HS-27A (cell line): Measurements from ENCODE around the gene RAB40C.

Experiments used
- DNase-seq: peaks from one replicate; pipeline ENCODE4 v3.0.0-alpha.2; 2012; ENCODE audit warnings: low read depth, missing footprints

RAB40C gene

DNA sequence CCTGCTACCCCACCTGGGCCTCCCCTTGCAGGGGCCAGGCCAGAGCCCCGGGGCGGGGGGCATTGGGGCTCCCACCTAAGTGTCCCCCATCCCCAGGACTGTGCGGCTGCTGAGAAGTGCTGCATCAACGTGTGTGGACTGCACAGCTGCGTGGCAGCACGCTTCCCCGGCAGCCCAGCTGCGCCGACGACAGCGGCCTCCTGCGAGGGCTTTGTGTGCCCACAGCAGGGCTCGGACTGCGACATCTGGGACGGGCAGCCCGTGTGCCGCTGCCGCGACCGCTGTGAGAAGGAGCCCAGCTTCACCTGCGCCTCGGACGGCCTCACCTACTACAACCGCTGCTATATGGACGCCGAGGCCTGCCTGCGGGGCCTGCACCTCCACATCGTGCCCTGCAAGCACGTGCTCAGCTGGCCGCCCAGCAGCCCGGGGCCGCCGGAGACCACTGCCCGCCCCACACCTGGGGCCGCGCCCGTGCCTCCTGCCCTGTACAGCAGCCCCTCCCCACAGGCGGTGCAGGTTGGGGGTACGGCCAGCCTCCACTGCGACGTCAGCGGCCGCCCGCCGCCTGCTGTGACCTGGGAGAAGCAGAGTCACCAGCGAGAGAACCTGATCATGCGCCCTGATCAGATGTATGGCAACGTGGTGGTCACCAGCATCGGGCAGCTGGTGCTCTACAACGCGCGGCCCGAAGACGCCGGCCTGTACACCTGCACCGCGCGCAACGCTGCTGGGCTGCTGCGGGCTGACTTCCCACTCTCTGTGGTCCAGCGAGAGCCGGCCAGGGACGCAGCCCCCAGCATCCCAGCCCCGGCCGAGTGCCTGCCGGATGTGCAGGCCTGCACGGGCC lies 42.8 kb downstream of the RAB40C start:
- DNase-seq: no peak

DNA sequence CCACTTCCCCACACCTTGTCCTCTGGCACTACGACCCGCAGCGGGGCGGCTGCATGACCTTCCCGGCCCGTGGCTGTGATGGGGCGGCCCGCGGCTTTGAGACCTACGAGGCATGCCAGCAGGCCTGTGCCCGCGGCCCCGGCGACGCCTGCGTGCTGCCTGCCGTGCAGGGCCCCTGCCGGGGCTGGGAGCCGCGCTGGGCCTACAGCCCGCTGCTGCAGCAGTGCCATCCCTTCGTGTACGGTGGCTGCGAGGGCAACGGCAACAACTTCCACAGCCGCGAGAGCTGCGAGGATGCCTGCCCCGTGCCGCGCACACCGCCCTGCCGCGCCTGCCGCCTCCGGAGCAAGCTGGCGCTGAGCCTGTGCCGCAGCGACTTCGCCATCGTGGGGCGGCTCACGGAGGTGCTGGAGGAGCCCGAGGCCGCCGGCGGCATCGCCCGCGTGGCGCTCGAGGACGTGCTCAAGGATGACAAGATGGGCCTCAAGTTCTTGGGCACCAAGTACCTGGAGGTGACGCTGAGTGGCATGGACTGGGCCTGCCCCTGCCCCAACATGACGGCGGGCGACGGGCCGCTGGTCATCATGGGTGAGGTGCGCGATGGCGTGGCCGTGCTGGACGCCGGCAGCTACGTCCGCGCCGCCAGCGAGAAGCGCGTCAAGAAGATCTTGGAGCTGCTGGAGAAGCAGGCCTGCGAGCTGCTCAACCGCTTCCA lies 43.6 kb downstream of the RAB40C start:
- DNase-seq: no peak

DNA sequence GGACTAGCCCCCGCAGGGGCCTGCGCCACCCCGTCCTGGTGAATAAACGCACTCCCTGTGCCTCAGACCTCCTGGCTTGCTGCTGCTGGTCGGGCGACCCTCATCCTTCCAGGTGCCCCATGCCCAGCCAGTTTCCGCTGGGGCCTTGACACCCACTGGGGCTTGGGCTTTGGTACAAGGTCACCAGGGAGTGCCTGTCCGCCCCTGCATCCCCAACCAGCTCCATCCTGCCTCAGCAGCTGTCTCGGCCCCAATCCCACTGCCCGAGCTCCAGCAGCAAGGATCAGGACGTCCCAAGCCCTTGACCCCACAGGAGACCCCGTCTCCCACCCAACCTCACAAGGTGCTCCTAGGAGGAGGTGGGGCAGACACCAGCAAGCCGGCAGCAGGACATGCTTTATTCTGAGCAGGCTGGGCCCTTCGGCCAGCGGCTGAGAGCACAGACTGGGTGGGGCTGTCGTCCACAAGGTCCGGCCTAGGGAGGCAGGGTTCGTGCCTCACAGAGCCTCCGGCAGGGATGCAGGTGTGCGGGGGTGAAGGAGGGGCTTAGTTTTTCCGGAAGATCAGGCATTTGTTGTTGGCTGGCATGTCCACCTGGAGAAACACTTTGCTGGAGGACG lies 44.3 kb downstream of the RAB40C start:
- DNase-seq: no peak

DNA sequence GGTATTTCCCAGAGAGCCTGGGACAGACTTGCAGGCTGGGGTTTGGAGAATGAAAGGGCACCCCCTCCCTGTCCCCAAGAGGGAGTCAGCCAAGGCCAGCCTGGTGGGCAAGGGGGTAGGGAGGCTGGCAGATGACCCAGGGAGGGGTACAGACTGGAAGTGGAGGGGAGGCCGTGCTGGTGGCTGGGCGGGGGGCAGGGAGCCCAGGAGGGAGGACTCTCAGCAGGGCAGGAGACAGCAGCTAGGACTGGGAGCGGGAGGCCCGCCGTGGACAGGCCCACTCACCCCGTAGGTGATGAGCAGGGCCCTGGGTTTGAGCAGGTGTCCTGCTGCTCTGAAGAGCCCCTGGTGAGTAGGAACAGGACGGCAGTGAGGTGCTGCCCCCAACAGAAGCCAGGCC lies 45.1 kb downstream of the RAB40C start:
- no peak for DNase-seq

DNA sequence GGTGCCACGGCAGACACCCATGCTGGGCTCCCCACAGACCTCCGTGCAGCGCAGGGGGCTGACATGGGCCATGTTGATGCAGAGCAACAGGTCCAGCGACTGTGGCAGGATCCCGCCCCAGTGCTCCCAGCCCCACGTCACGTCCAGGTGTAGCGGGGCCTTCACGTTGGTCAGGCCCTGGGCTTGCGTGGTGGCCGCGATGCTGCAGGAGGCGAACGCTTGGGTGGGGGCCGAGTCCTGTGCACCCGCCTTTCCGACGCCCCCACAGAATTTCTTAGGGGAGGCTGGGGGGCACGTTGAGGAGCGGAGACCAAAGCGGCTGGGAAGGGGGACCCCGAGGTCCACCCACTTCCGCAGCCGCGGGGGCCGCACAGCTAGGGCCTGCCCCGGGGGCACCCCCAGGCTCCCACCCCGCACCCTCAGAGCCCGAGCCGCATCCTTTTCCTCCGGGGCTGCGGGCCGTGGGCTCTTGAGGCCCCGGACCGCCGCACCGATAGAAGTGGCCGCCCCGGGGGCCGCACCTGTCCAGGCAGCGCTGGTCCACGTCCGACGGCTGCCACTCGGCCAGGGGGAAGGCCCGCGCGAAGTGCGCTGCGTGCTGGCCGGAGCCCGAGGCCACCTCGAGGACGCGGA lies 45.8 kb downstream of the RAB40C start:
- DNase-seq: no peak

DNA sequence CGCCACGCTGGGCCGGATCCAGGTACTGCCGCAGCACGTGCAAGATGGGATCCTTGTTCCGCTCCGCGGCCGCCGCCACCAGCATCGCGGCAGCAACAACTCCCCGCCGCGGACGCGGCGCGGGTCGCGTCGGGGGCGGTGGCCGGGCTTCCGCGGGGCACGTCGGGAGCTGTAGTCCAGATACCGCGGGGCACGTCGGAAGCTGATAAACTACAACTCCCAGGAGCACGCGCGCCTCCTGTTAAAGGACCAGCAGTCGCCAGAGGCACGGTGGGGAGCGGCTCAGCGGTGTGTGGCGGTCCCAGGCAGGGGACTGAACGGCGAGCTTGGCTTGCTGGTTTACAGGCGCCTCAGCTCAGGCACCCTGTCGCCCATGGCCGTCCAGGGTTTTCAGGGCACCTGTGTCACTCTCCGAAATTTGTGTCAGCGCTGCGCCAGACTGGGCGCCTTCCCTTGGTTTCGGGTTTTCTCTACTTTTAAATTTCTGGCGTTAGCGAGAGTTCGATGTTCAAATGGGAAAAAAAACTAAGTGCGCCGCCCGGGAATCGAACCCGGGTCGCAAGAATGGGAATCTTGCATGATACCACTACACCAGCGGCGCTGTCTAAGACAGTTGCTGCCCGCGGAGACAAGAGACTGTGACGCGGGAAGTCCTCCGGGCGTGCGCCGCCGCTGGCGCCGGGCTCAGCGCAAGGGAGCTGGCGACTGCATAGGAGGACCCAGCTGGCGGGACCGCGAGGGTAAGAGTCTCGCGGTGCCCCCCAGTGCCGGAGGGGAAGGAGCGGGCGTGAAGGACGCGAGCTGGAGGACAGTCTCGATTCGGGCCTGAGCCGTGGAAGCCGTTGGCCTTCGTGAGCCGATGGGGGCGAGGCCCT lies 46.6 kb downstream of the RAB40C start, which contains the start of gene METTL26:
Gene METTL26, minus strand, starts transcription at position 100 of the 875 bp plus-strand sequence. Its CDS starts 15 bp downstream, at position 85.
- DNase-seq: peak; percentile 80

DNA sequence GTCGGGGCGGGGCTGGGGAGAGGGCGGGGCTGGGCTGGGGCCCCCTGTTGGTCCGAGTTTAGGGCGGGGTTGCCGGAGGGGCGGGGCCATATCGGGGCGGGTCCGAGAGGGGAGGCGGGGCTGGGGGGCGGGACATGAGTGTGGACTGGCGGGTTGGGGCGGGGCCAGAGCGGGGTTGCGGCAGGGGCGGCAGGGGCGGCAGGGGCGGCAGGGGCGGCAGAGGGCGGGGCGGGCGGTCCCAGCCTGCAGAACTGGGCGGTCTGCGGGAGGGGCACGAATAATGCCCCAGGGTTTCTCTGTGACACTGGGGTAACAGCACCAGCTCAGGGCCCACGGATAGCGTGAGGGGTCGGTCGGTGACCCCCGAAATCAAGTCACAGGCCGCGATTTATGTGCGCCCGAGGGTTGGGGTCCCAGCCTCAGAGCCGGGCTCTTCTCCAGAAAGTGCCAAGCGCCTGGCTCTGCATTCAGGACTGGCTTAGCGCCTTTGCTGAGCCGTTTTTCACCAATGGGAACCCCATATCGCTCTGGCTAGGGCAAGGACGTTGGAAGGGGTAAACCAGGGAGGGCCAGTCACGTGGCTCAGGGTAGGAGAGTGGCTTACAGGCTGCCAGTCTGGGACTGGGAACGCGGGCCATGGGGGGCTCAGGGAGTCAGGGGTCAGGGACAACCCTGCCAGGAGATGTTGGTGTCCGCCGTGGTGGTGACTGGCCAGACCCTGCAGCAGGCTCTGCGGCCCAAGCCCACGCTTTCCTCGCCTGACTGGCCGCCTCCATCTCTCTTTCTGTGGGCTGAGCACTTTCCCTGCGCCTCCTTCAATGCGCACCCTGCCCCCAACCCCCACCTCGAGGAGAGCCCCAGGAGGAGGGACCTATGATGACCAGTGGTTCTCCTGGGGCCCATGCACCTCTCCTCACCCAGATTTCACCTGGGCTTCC lies 47.5 kb downstream of the RAB40C start:
- DNase-seq: no peak

DNA sequence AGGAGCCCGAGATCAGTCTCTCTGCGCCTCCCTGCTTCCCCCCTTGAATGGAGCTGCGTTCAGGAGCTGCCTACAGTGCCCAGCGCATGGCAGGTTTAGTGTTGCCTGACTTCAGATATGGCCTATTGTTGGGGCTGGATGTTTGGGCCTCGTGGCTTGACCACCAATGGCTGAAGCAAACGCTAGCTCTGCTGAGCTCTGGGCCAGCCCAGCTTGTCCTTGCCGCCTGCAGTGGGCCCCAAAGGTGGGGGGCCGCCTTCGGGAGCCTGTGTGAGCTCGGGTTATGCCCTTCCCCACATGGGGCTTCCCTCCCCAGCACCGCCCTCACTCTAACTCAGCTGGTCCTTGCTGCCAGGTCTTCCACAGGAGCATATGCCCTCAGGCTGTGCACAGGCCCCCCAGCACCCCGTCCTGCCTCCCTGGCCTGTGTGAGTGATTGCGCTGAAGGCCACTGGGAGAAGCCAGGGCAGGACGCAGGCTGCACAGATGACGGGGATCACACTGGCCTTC lies 48.2 kb downstream of the RAB40C start:
- no peak for DNase-seq

DNA sequence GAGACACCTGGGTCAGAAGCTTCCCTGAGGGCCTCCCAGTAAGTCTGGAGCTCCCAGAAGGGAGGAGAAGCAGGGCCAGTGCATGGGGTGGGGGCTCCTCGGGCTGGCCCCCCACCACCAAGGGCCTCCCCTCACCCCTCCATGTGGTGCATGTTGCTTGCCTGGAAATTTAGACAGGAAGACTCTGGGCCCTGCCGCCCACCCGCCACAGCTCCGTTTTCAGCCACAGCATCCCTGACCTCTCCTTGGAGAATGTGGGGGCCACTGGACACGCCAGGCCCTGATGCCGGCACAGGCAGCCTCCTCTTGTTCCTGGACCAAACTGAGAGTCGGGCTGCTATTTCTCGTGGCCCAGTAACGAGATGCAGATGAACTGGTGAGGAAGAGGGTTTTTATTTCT lies 49.0 kb downstream of the RAB40C start:
- no peak for DNase-seq

DNA sequence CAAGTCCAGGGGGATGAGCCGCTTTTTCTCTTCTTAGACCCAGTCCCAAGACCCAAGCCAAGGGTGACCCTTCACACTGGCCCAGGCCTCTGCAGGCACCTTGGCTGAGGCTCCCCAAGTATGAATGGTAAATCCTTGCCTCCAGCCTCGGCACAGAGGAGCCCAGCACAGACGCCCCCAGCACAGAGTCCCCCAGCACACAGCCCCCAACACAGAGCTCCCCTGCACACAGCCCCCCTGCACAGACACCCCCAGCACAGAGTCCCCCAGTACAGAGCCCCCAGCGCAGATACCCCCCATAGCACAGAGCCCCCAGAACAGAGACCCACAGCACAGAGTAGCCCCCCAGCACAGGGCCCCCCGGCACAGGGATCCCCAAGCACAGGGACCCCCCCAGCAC lies 50.7 kb downstream of the RAB40C start:
- no peak for DNase-seq

DNA sequence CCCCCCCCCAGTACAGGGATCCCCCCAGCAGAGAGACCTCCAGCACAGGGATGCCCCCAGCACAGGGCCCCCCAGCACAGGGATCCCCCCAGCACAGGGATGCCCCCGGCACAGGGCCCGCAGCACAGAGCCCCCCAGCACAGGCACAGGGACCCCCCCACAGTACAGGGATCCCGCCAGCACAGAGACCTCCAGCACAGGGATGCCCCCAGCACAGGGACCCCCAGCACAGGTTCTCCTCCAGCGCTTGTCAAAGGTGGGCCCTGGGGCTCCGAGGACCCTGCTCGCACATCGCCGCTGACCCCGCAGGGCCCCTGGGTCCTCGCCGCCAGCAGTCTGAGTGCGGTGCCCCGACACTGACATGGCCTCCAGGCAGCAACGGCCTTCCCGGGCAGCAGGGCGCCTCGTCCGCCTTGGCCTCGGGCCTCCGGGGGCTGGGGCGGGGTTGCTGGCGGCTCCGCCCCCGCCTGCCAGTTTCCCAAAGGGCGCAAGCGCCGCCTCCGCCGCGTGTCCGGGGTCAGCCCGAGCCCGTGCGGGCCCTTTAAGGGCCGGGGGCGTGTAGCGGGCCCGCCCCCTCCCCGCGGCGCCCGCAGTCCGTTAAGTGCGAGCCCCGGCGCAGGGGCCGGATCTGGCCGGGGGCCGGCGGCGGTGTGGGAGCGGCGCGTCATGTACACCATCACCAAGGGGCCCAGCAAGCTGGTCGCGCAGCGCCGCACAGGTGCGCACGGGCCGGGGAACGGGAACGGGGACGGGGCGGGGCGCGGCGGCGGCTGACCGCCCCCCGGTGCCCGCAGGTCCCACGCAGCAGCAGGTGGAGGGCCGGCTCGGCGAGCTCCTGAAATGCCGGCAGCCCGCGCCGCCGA lies 51.7 kb downstream of the RAB40C start, which contains the start of gene MCRIP2:
Gene MCRIP2, plus strand, starts transcription at position 503 of the 863 bp plus-strand sequence. Its CDS starts 164 bp downstream, at position 667.
- DNase-seq: no peak

DNA sequence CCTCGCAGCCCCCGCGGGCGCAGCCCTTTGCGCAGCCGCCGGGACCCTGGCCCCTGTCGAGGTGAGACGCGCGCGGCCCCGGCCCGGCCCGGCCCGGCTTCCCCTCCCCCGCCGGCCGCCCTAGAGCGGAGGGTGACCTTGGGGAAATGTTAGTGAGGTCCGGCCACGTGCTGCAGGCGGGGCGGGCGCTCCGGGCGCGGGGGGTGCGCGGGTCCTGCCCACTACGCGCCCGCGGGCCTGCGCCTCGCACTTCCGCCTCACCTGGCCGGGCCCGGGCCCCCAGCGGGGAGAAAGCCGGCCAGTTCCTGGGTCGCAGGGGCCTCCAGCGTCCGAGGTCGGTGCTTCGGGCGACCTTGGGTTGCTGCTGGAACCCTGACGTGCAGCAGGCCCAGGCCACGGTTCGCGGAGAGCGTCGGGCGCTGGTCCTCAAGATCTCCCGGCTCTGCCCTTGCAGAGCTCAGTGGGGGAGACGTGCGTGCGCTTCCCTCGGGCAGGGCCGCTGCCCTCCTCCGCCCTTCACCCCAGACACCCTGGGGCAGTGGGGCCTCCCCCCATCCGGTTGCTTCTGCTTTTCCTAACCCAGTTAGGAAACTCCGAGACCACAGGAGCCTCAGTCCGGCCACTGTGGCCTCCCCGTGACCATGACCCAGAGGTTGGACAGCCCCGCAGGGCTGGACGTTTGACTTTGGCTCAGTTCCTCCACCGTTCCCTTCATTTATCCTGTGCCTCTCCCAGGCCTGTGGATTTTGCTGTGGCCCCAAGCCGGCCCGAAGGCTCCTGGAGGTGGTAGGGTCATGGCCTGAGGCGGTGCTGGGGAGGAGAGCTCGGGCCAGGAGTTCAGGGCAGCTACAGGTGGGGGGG lies 52.6 kb downstream of the RAB40C start:
- no peak for DNase-seq

DNA sequence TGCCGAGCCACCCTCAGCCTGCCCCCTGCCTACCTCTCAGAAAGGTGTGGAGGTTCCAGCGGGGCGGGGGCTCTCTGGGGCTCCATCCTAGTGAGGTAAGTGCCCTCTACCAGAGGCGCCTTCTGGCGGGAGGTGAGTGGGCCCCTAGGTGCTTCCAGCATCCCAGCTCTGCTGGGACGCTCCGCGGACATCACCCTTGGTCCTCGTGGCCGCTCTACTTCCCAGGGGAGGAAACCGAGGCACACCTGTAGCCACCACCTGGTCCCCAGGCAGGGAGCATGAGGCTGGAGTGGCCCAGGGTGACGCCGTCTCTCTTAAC lies 53.1 kb downstream of the RAB40C start:
- no peak for DNase-seq

DNA sequence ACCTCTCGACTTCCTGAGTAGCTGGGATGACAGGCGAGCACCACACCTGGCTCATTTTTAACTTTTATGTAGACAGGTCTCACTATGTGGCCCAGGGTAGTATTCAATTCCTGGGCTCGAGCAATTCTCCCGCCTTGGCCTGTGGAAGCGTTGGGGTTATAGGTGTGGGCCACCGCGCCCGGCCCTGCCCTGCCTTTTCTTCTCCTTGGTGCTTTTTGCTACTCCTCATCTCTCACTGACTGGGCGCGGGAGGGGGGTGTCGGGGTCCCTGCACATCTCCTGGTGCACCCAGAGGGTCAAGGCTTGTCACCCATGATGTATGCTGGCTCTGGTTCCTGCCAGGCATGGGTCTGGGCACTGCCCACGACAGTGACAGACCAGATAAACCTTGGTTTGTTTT lies 54.7 kb downstream of the RAB40C start:
- no peak for DNase-seq

DNA sequence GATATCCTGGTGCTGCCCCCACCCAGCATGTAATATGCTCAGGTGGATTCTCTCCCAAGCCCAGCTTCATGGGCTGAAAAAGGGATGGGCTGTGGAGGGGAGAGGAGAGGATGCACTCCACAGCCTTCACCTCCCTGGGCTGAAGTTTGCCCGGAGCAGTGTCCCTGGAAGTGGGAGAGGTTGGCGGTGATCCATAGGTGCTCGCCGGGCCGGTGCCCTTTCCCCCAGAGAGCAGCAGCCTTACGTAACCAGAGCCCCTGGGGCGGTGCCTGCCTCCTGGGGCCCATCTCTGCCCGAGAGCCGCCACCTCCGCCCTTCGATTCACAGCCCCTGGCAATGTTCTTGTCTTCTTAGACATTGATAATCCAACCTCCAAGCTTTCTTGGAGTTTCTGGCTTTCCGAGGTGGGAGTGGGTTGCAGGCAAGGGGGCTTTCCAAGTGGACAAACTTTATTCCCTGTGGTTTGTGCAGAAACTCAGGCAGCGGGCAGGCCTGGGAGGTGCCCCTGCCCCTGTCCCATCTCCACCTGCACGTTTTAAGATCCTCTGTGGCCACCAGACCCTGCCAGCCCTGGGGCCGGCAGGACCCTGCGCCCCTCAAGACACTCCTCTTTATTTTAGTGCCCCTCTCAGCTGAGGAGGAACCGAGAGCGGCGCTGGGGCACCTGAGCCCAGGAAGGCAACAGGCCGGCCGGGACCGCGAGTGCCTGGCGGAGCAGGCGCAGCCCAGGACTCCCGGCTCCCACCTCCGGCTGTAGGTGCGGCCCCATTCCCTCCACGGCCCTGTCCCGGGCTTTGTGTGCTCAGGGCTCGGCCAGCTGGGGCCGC lies 56.2 kb downstream of the RAB40C start:
- no peak for DNase-seq

DNA sequence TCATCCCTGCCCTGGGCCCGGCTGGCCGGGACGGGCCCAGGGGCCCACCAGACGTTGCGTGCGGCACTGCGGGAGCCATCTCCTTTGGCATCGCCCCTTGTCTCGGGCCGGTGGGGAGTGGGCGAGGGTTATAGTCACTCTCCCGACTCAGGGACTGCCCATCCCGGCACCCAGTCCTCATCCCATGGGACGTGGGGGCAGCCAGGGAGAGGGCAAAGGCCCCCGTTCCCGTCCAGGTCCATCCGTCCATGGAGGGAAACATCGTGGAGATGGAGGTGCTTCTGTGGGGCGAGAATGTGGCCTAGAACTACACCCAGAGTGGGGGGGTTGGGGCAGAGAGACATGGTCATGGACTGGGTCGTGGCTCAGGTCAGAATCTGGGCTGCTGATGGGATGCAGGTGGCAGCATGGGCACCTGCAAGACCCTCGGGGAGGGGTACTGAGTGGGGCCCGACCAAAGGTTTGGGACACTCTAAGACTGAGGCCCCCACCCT lies 56.9 kb downstream of the RAB40C start:
- no peak for DNase-seq
